Inferior parietal cortex (tissue), 1 donor: ENCODE data around the gene OSBPL3.

ENCODE experiments used
- DNase-seq: peaks from one replicate; pipeline ENCODE4 v3.0.0-alpha.2; 2016; ENCODE audit errors: extremely low spot score

Gene OSBPL3

GRCh38 chr7:24980534-24981170 lies 674 bp upstream of the OSBPL3 start:
- no peak for DNase-seq

GRCh38 chr7:24979470-24979862 lies 512 bp downstream of the OSBPL3 start:
- no peak for DNase-seq

- no peak for DNase-seq
Measured at GRCh38 chr7:24978843-24979469, 1.0 kb downstream of the OSBPL3 start.

GRCh38 chr7:24975644-24976260 lies 4.2 kb downstream of the OSBPL3 start:
- DNase-seq: no peak

GRCh38 chr7:24975172-24975571 lies 4.8 kb downstream of the OSBPL3 start:
- no peak for DNase-seq

- no peak for DNase-seq
Measured at GRCh38 chr7:24974026-24974832, 5.7 kb downstream of the OSBPL3 start.

DNA sequence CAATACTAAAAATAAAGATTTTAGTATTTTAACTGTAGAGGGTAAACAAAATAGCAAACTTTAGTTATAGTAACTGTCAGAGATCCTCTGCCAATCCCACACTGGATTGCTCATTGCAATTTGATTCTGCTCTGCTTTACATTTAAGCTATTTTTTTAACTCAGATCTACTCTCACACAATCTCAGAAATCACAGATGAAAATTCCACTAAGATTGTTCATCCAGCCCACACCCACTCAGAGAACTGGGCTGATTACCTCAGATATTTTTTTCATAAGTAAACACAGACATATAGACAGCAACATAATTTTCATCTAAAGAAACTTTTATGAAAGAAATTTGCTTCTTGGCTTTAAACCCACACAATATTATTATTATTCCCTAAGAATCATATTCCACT lies 7.0 kb downstream of the OSBPL3 start:
- no peak for DNase-seq

GRCh38 chr7:24972166-24972477 lies 7.9 kb downstream of the OSBPL3 start:
- DNase-seq: no peak

- no peak for DNase-seq
Measured at GRCh38 chr7:24971333-24972165, 8.4 kb downstream of the OSBPL3 start.

DNA sequence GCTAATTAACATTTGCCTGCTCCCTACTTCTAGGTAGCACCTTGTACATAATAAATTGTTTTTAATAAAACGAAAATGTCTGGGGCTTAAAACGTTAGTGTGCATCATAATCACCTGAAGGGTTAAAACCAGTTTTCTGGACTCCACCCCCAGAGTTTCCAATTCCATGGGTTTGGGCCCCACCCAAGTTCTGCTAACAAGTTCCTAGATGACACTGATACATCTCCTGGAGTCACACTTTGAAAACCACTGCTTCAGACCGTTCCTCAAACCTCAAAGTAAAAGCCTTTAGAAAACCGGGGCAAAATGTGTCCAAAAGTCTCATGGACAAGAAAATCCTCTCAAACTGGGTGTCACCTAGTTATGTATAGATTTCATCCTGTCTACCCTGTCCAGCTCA lies 9.3 kb downstream of the OSBPL3 start:
- DNase-seq: no peak

GRCh38 chr7:24968165-24968564 lies 11.8 kb downstream of the OSBPL3 start:
- no peak for DNase-seq

GRCh38 chr7:24967696-24968095 lies 12.3 kb downstream of the OSBPL3 start:
- no peak for DNase-seq

DNA sequence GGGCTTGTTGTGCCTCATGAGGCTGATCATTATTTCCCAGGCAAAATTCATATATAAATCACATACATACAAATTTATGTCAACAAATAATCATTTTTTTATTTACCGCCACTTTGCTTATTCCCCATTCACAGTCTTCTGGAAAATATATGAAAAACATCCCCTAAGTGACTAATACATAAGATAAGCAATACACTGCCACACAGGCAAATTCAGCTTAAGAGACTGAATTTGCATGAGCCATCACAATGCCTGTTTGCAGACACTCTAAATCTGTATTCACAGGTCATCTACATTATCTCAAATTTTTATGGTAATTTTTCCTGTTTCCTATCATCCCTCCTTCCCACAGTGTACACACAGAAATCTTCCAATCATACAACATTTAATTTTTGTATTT lies 13.2 kb downstream of the OSBPL3 start:
- DNase-seq: no peak

- no peak for DNase-seq
Measured at GRCh38 chr7:24965831-24966708, 13.9 kb downstream of the OSBPL3 start.

GRCh38 chr7:24964191-24964590 lies 15.8 kb downstream of the OSBPL3 start:
- no peak for DNase-seq

GRCh38 chr7:24963218-24963617 lies 16.8 kb downstream of the OSBPL3 start:
- peak; percentile 68 for DNase-seq

GRCh38 chr7:24962418-24962962 lies 17.5 kb downstream of the OSBPL3 start:
- DNase-seq: no peak

DNA sequence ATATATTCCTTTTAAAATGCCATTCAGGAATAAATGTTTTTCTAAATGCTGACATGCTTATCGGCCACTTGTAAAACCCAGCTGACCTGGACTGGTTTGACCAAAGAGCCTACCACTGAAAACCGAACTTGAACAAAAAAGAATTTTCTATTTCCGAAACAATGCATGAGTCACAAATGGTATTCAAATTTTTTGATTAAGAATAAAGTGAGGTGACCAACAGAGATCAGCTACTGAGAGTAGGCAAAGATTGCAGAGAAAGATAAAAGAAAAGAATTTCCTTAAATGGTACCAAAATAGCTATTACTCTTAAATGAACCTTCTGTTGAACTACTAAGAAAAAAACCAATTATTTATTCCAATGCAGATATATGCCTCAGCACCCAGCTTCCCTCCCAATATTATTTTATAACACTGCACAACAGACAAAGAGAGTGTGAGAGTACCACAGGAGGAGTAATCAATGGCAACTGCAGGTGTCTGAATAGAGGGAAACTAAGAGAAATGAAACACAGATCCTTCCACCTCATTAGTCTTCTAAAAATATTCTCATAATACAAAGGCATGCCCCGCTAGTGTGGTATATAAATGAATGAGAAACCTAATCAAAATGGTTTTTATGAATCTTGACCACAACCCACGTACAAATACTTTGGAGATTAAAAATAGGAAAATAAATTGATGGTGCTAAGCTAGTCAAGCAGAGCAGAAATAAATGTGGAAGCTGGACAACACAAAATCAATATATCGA lies 20.1 kb downstream of the OSBPL3 start:
- no peak for DNase-seq

- no peak for DNase-seq
Measured at GRCh38 chr7:24958399-24958798, 21.6 kb downstream of the OSBPL3 start.

DNA sequence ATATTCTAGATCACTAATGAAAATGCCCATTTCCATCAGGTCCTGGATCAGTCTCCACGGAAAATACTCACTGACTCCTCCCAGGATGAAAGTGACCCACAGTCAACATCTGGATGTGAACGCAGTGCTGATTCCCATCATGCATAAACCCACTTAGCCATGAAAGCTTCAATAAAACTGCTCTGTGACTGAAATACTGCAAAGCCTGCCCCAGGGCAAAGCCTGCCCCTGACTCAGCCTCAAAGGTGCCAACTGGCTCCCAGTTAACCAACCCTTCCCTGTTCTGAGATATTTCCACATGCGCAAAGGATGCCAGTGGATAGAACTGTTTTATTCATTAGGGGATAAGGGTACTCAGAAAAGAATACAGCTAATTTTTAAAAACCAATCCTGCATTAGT lies 24.0 kb downstream of the OSBPL3 start:
- DNase-seq: no peak
